ENCODE data around the gene KCTD15.

KCTD15 gene

DNA sequence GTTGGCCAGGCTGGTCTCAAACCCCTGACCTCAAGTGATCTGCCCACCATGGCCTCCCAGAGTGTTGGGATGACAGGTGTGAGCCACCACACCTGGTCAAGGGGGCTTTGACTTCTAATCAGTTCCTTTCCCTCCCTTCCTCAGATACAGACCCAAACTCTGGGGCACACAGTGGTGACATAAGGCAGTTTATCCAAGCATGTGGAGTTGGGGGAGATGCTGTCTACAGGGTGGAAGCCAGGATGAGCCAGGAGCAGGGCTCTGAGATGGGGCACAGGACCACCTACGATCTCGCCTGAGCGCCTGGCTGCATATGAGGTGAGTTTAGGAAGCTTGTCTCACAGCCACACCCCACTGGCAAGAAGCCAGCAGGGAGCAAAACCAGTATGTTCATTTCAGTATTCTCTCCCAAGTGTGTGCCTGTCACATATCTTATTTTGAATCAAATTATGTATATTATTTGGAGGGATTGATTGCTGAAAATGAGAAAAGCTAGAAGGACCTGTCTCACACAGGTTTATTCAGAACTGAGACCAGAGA, 67.7 kb downstream of the KCTD15 start:
- in situ Hi-C loops (cut with HindIII; ENCODE audit: low sequenced_read_pairs) = loop anchor here (10.0 kb wide), 1 partner anchor 120 kb away; no protein-coding TSS in a partner anchor
- no peak for DNase-seq (ENCODE audit: low read depth)
- TF ChIP-seq CTCF (IDR thresholded peaks at IDR 0.05; ENCODE audit: low read depth, low read length, missing control alignments) = no peak
- no peak overlapping the region for H3K4me3 ChIP-seq (ENCODE audit: low read depth, low read length)

DNA sequence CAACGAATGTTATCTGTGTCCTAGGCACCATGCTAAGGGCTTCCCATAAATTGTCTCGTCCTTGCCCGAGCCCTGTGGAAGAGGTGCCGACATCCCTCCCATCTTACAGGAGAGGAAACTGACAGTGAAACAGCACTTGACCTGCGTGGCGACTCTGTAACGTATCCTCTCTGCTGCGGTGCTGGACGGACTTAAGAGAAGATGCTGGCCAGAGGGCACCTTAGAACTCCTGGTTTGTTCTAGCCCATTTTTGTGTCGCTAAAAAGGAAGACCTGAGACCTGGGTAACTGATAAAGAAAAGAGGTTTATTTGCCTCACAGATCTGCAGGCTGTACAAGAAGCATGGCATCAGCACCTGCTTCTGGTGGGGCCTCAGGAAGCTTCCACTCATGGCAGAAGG, 68.6 kb downstream of the KCTD15 start:
- no peak for TF ChIP-seq CTCF (IDR thresholded peaks at IDR 0.05; ENCODE audit: low read depth, low read length, missing control alignments)
- no peak for DNase-seq (ENCODE audit: low read depth)
- H3K4me3 ChIP-seq (ENCODE audit: low read depth, low read length) = no peak overlapping the region
- in situ Hi-C loops (cut with HindIII; ENCODE audit: low sequenced_read_pairs) = loop anchor here (10.0 kb wide), 1 partner anchor 121 kb away; no protein-coding TSS in a partner anchor
